Skeletal muscle satellite cell (primary cell): Measurements from ENCODE around the gene TRIP4.
A peak's percentile ranks its signal among the peaks of the same experiment; 100 is the strongest.

Experiments used
- H3K27me3 ChIP-seq: 2 replicates; pipeline ENCODE4 v1.7.0; 2013; ENCODE audit warnings: low read length; ENCODE audit not compliant: control insufficient read depth, insufficient read depth
- H3K36me3 ChIP-seq: 2 replicates; pipeline ENCODE4 v1.7.0; 2013; ENCODE audit warnings: mild to moderate bottlenecking, control low read depth, low read length; ENCODE audit not compliant: insufficient read depth
- H3K4me1 ChIP-seq: 2 replicates; pipeline ENCODE4 v1.7.0; 2013; ENCODE audit warnings: low read length; ENCODE audit not compliant: control insufficient read depth, insufficient read depth
- H3K4me2 ChIP-seq: 2 replicates; pipeline ENCODE4 v1.7.0; 2013; ENCODE audit warnings: mild to moderate bottlenecking, low read length
- H3K4me3 ChIP-seq: 2 replicates; pipeline ENCODE4 v1.7.0; 2013; ENCODE audit warnings: low read length
- H3K9ac ChIP-seq: 2 replicates; pipeline ENCODE4 v1.7.0; 2013; ENCODE audit warnings: mild to moderate bottlenecking, low read depth, low read length, moderate library complexity
- H3K9me3 ChIP-seq: replicated peaks from 2 replicates; pipeline ENCODE4 v1.7.0; 2013; ENCODE audit warnings: mild to moderate bottlenecking, control low read depth, low read length

Gene TRIP4

DNA sequence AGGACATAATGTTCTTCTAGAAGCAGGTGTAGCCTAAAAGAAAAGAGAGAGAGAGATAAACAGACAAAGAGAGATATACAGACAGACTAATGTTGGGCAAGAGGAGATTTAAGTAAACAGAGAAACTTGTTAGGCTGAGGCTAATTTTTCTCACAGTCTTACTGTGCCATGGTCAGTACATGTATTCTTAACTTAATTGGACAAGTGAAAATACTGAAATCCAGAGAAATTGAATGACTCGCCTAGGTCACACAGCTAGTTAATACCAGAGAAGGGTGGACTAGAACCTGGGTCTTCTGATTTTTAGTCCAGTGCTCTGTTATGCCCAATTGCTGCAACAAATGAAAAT, 66.0 kb downstream of the TRIP4 start:
- Histone ChIP-seq H3K9me3 (no peaks in the 10 kb centered on the region), H3K4me3 (no peak overlapping the region), H3K36me3 (peaks cover 22% of the 10 kb centered on the region), H3K27me3 (no peaks in the 10 kb centered on the region), H3K9ac (no peak overlapping the region), H3K4me2 (no peak overlapping the region), H3K4me1 (no peaks in the 10 kb centered on the region)

DNA sequence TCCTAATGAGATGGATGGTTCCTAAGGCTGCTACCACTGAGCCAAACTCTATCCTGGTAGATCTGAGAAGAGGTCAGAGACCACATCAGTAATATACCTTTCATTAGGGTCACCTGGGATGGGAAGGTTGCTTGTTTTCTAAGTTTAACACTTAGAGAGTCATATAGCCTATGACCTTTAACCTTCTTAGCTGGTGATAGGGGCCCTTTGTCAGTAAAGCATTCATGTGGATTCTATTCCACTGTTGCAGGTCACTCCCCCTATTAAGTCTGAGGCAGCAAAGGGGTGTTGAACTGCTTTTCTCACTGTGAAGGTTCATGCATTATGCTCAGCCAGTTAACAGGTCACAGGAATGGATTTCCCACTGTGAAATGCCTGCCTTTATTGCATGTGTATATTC, 66.6 kb downstream of the TRIP4 start:
- Histone ChIP-seq H3K4me2 (no peak overlapping the region), H3K4me3 (no peak overlapping the region), H3K9ac (no peak overlapping the region), H3K36me3 (peaks cover 21% of the 10 kb centered on the region), H3K27me3 (no peaks in the 10 kb centered on the region), H3K4me1 (no peaks in the 10 kb centered on the region), H3K9me3 (no peaks in the 10 kb centered on the region)

DNA sequence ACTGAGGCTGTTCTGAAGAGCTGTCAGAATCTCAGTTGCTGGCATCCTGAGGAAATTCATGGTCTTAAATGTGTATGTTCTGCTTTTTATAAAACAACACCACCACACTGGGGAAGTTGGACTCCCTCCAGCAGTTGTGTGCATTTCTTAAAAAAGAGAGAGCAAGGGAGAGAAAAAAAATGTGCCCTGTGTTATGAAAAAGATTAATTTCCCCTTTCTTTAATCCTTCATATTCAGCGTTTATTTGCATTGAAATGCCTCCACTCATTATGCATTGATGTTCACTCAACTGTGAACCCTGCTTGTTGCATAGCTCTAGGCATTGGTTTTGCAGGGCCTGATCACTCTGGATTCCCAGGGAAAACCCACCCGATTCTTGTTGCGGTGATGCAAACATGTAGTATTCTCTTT, 68.3 kb downstream of the TRIP4 start:
- peaks cover 8% of the 10 kb centered on the region for H3K4me1 ChIP-seq
- H3K9ac ChIP-seq: no peak overlapping the region
- no peak overlapping the region for H3K4me2 ChIP-seq
- H3K9me3 ChIP-seq: no peaks in the 10 kb centered on the region
- no peak overlapping the region for H3K4me3 ChIP-seq
- peaks cover 16% of the 10 kb centered on the region for H3K36me3 ChIP-seq
- no peaks in the 10 kb centered on the region for H3K27me3 ChIP-seq

DNA sequence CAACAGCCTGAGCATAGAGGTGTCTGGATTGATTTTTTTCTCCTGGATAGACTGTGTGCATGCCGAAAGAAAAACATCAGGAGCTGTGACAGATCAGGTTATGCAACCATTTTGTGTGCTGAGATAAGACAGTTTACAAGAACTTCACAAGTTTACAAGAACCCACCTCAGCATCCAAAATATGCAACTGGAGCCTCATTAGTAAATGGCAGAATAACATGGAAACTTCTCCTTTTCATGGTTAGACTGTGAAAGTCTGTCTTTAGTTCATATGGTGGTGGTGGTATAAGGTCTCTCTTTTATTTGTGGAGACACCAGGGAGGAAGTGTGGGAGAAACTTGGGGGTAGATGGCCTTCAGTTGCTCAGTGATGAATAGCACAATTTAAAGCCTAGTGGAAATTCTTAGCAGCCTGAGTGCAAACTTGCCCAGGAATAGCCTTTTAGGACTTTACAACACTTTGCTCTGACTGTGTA, 69.0 kb downstream of the TRIP4 start:
- H3K27me3 ChIP-seq: no peaks in the 10 kb centered on the region
- peaks cover 10% of the 10 kb centered on the region for H3K4me1 ChIP-seq
- no peak overlapping the region for H3K9ac ChIP-seq
- H3K4me2 ChIP-seq: no peak overlapping the region
- no peak overlapping the region for H3K4me3 ChIP-seq
- H3K9me3 ChIP-seq: no peaks in the 10 kb centered on the region
- peaks cover 16% of the 10 kb centered on the region for H3K36me3 ChIP-seq

DNA sequence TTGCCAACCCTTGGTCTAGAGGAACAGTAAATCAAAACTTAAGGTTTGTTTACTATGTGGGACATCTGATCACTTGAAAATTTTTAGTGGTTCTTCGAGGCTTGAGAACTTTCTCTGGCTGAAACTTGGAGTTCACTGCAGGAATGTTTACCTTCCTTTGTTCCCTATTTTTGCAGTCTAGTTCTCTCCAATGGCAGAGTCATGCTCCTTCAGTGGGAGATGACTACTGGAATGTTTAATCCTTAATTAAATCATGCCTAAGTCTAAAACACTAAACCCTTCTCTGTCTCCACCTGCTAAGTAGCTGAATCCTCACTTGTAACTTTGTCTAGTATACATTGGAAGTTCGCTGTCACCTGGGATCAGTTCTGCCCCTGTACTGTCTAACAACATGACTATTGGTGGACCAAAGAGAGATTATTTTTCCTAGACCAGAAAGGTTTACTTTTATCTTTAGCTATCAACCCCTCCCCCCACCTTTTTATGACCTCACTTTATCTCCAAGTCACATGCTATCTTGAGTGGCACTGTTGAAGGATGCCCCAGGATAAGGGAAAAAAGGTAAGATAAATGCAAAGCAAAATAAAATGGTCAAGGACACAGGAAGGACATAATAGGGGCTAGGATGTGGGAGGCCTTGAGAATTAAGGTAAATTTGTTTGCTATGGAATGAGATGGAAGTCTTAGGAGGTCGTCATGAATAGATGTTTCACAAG, 71.6 kb downstream of the TRIP4 start:
- Histone ChIP-seq H3K4me3 (no peak overlapping the region), H3K4me2 (peak overlapping the region; percentile 88), H3K36me3 (peaks cover 13% of the 10 kb centered on the region), H3K9me3 (no peaks in the 10 kb centered on the region), H3K9ac (no peak overlapping the region), H3K4me1 (peaks cover 25% of the 10 kb centered on the region), H3K27me3 (no peaks in the 10 kb centered on the region)

DNA sequence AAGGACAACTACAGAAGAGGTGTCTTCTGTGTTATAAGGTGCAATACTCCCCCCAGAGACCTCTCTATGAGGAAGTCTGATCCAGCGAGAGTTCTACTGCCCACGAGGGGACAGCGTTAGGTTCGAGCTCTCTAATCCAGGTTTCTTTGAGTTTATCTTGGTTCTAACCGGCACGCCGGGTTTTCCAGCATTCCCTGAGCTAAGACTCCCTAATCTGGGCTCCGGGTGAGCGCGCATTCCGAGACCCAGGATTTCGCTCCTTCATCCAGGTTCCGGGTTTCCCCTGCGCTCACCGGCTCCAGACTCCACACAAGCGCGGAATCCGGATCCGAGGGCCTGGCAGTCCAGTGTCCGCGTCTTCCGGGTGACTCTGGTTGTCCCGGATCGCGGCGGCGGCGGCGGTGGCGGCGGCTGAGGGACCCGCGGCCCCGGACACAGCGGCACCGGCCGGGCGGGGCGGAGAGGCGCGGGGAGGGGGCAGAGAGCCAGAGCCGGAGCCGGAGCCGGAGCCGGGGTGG, 72.6 kb downstream of the TRIP4 start, which contains the start of gene ZNF609:
Gene ZNF609 (plus strand): TSS at position 373 of the 518 bp plus-strand sequence. CDS start 38,842 bp downstream, outside the sequence.
- H3K4me1 ChIP-seq: peaks cover 28% of the 10 kb centered on the region
- H3K36me3 ChIP-seq: peaks cover 5% of the 10 kb centered on the region
- peak within 1 kb of the TSS; percentile 68 for H3K9ac ChIP-seq
- H3K4me3 ChIP-seq: peak within 1 kb of the TSS; percentile 84
- H3K9me3 ChIP-seq: no peaks in the 10 kb centered on the region
- H3K4me2 ChIP-seq: peak within 1 kb of the TSS; percentile 88
- no peaks in the 10 kb centered on the region for H3K27me3 ChIP-seq

DNA sequence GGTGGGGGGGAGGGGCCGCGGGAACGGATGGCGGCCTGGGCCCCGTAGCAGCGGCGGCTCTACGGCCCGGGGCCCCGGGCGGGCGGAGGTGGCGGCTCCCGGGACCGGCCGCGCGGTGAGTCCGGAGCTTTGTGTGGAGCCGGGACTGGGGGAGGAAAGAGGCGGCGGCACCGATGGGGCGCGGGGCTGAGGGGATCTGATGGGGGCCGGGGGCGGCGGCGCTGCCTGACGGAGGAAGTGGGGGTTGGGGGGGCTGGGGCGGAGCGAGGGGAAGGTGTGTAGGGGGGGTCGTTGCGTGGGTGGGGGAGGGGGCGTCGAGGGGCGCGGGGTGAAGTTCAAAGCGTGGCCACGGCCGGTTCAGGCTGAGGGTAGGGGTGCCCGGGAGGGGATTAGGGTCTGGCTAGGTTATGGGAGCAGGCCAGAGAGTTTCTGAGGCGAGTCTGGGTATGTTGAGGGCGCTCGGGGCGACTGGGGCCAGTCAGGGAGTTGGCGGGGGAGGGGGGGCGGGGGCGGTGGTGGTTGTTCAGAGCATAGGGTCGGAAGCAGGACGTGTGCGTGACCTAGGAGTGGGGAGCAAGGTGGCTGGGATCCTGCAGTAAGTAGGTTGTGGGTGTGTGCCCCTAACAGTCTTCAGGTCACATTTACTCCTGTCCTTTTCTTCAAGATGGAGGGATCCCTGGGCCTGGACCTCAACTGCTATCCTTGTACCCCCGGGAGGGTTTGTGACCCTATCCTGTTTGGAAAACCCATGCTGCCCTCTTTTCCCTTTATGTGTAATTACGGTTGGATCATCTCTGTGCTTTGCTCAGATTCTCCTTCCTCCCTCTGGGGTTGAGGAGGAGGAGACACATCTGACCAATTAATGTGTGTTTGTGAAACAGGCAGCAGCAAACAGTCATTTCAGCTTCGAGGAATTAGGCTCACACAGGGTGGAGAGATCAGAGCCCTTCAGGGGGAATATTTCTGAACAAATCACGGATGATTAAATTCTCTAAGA, 73.4 kb downstream of the TRIP4 start:
- Histone ChIP-seq H3K4me2 (peak overlapping the region; percentile 83), H3K4me1 (peaks cover 28% of the 10 kb centered on the region), H3K27me3 (no peaks in the 10 kb centered on the region), H3K4me3 (peak overlapping the region; percentile 84), H3K9ac (peak overlapping the region; percentile 68), H3K9me3 (no peaks in the 10 kb centered on the region), H3K36me3 (peaks cover 5% of the 10 kb centered on the region)

DNA sequence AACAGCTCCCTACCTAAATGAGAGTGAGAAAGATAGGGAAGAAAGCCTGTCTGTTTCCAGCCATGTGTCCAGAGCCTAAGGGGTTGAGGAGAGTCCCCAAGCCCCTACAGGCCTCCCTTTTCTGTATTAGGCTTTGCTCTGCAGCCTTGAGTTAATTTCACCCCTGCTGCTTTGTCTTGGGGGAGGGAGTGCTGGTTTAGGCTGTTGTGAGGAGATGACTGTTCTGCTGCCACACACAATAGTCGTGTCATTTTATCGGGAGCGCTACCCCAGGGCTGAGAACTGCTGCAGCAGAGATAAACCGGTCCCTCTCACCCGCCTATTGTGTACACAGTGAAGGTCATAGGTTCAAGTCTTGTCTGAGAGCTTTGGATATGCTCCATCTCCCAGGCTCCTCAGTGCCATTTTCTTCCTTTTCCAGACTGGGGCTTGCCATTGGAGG, 74.1 kb downstream of the TRIP4 start:
- peak overlapping the region; percentile 68 for H3K9ac ChIP-seq
- H3K4me2 ChIP-seq: peak overlapping the region; percentile 83
- no peaks in the 10 kb centered on the region for H3K9me3 ChIP-seq
- H3K4me1 ChIP-seq: peaks cover 28% of the 10 kb centered on the region
- H3K36me3 ChIP-seq: peaks cover 5% of the 10 kb centered on the region
- no peaks in the 10 kb centered on the region for H3K27me3 ChIP-seq
- peak overlapping the region; percentile 84 for H3K4me3 ChIP-seq

DNA sequence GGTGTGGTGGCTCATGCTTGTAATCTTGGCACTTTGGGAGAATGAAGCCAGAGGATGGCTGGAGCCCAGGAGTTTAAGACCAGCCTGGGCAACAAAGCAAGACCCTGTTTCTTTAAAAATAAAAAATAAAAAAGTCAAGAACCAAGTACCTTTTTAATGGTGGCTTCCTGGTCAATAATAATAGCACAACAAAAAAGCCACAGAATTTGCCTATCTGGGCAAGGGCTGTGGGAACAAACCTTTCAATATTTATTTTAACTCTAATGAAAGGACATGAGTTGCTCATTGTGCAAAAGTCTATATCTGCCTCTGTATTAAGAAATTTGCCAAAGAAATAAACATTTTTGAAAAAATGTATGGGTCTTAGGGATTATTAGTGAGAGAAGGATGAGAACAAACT, 74.9 kb downstream of the TRIP4 start:
- Histone ChIP-seq H3K9ac (no peak overlapping the region), H3K4me3 (peak overlapping the region; percentile 84), H3K36me3 (peaks cover 5% of the 10 kb centered on the region), H3K4me2 (peak overlapping the region; percentile 83), H3K27me3 (no peaks in the 10 kb centered on the region), H3K9me3 (no peaks in the 10 kb centered on the region), H3K4me1 (peaks cover 28% of the 10 kb centered on the region)

DNA sequence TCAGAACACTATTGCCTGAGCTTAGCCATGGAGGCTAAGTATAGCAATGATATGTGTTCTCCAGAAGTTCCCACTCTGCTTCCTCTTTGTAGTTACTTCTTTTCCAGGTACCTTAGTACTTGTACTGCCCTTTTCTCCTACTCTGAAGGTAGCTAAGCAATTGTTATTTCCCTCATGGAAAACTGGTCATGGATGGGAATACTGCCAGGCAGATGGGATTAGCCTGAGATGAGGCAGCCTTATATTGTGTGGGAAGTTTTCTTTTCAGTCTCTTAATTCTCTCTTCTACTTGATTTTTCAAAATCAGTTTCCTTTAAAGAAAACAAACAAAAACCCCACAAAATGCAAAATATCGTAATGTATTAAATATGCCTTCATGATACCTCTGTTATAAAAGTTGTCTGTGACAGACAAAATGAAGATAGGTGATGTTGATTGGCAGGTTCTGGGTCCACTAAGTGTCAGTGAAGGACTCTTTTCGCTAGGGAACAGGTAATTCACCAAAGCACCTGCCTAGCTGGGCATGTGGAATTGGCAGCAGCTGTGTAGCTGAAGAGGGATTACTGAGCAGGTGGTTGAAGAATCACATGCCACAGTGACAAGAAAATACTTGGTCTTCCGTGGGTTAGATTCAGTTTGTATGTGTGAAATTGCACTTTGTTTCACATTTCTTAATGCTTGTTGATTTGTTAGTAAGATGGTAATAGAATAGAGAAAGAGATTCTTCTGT, 76.8 kb downstream of the TRIP4 start:
- H3K9me3 ChIP-seq: no peaks in the 10 kb centered on the region
- no peak overlapping the region for H3K9ac ChIP-seq
- H3K27me3 ChIP-seq: no peaks in the 10 kb centered on the region
- no peak overlapping the region for H3K4me3 ChIP-seq
- H3K4me1 ChIP-seq: peaks cover 27% of the 10 kb centered on the region
- H3K4me2 ChIP-seq: no peak overlapping the region
- no peaks in the 10 kb centered on the region for H3K36me3 ChIP-seq
